Trophoblast cell (in vitro differentiated cells and primary cell): ENCODE data around the gene AGAP1.

ENCODE experiments used
- DNase-seq, 2 donors: peaks; one replicate each; pipeline ENCODE4 v3.0.0-alpha.2; 2016
- H2AFZ ChIP-seq: 2 replicates; pipeline ENCODE4 v1.6.1; 2013; ENCODE audit warnings: low read length, moderate library complexity, mild to moderate bottlenecking; ENCODE audit not compliant: insufficient read depth, poor library complexity
- H2AK5ac ChIP-seq: 2 replicates; pipeline ENCODE4 v1.6.1; 2013; ENCODE audit warnings: mild to moderate bottlenecking, low read length
- H2BK120ac ChIP-seq: 2 replicates; pipeline ENCODE4 v1.6.1; 2013; ENCODE audit warnings: low read length, mild to moderate bottlenecking, moderate library complexity; ENCODE audit not compliant: insufficient read depth, poor library complexity
- H2BK12ac ChIP-seq: 2 replicates; pipeline ENCODE4 v1.6.1; 2013; ENCODE audit warnings: mild to moderate bottlenecking, low read length, moderate library complexity
- H2BK5ac ChIP-seq: 2 replicates; pipeline ENCODE4 v1.6.1; 2013; ENCODE audit warnings: low read length, low read depth, moderate library complexity, mild to moderate bottlenecking; ENCODE audit not compliant: poor library complexity
- H3K14ac ChIP-seq: 2 replicates; pipeline ENCODE4 v1.6.1; 2013; ENCODE audit warnings: mild to moderate bottlenecking, low read length
- H3K18ac ChIP-seq: 2 replicates; pipeline ENCODE4 v1.6.1; 2013; ENCODE audit warnings: mild to moderate bottlenecking, low read length
- H3K23ac ChIP-seq: 2 replicates; pipeline ENCODE4 v1.6.1; 2013; ENCODE audit warnings: low read length
- H3K27ac ChIP-seq: 2 replicates; pipeline ENCODE4 v1.5.1; 2013; ENCODE audit warnings: low read depth, mild to moderate bottlenecking, inconsistent platforms, low read length, moderate library complexity
- H3K27me3 ChIP-seq: 2 replicates; pipeline ENCODE4 v1.6.1; 2013; ENCODE audit warnings: inconsistent platforms, mild to moderate bottlenecking, low read length, moderate library complexity; ENCODE audit not compliant: insufficient read depth
- H3K36me3 ChIP-seq, 2 experiments: 1 replicate in 1 of 2; 2 replicates in 1 of 2; pipeline ENCODE4 v1.6.1; 2013; ENCODE audit warnings: low read length in 2 of 2, mild to moderate bottlenecking in 2 of 2, moderate library complexity in 1 of 2; ENCODE audit not compliant: insufficient read depth in 2 of 2, control insufficient read depth in 1 of 2
- H3K4ac ChIP-seq: 2 replicates; pipeline ENCODE4 v1.6.1; 2013; ENCODE audit warnings: low read depth, mild to moderate bottlenecking, low read length, moderate library complexity
- H3K4me1 ChIP-seq, 2 experiments: 1 replicate in 1 of 2; 2 replicates in 1 of 2; pipeline ENCODE4 v1.6.1; 2013; ENCODE audit warnings: low read length in 2 of 2, mild to moderate bottlenecking in 2 of 2, moderate library complexity in 1 of 2; ENCODE audit not compliant: insufficient read depth in 2 of 2, control insufficient read depth in 1 of 2
- H3K4me2 ChIP-seq: 2 replicates; pipeline ENCODE4 v1.6.1; 2013; ENCODE audit warnings: inconsistent platforms, mild to moderate bottlenecking, low read length, moderate library complexity
- H3K4me3 ChIP-seq: 2 replicates; pipeline ENCODE4 v1.5.1; 2013; ENCODE audit warnings: mild to moderate bottlenecking, low read depth, low read length, inconsistent platforms
- H3K79me1 ChIP-seq: one replicate; pipeline ENCODE4 v1.6.1; 2013; ENCODE audit warnings: low read length
- H3K79me2 ChIP-seq: 2 replicates; pipeline ENCODE4 v1.6.1; 2013; ENCODE audit warnings: low read length, mild to moderate bottlenecking; ENCODE audit not compliant: control insufficient read depth, insufficient read depth, poor library complexity
- H3K9ac ChIP-seq: 2 replicates; pipeline ENCODE4 v1.6.1; 2013; ENCODE audit warnings: mild to moderate bottlenecking, low read length
- H3K9me3 ChIP-seq: 2 replicates; pipeline ENCODE4 v1.6.1; 2013; ENCODE audit warnings: low read depth, mild to moderate bottlenecking, control low read depth, inconsistent platforms, low read length; ENCODE audit not compliant: insufficient read depth
- H4K12ac ChIP-seq: 2 replicates; pipeline ENCODE4 v1.6.1; 2013; ENCODE audit warnings: low read depth, mild to moderate bottlenecking, low read length, moderate library complexity
- H4K8ac ChIP-seq: 2 replicates; pipeline ENCODE4 v1.6.1; 2013; ENCODE audit warnings: low read depth, mild to moderate bottlenecking, low read length, moderate library complexity
- H4K91ac ChIP-seq: one replicate; pipeline ENCODE4 v1.6.1; 2013; ENCODE audit warnings: low read depth, mild to moderate bottlenecking, low read length, moderate library complexity
- WGBS: extraction: QIAGEN DNeasy Blood & Tissue Kit; methylation state at CpG from one replicate; pipeline ENCODE4 v1.1.7; 2013; ENCODE audit warnings: missing lambda C conversion rate; ENCODE audit not compliant: insufficient read length, insufficient coverage; ENCODE audit errors: extremely low coverage; 5-methylcytosine and 5-hydroxymethylcytosine counted together

The AGAP1 gene

DNA sequence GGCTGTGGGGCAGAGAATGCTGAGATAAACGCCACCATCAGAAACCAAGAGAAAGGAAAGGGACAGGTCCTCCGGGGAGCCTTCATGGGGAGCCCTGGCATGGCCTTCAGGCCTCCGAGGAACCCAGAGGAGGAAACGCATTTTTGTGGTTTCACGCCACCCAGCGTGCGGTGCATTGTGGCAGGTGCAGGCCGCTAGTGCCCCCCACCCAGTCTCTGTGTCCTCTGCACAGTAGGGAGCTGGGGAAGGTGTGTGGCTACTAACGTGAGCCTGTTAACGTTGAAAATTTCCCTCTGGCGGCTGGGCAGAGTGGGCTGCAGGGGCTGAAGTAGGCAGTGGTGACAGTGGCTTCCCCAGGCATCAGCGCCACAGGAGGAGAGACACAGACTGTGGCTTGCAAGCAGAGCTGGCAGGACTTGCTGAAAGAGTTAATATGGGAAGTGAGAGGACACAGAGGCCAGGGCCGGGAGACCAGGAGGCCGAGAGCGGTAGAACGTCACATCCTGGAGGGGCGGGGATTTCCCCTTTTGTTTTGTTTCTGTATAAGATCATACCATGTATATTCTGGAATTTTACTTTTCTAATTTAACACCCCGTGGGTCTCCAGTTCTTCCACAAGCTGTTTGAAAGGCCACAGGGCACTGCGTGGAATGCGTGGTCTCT lies 507.5 kb downstream of the AGAP1 start:
- no peak overlapping the region for H2AFZ ChIP-seq
- peaks cover 3% of the 10 kb centered on the region for H3K9me3 ChIP-seq
- H4K91ac ChIP-seq = no peak overlapping the region
- no peak overlapping the region for H4K12ac ChIP-seq
- H3K36me3 ChIP-seq = no peaks in the 10 kb centered on the region
- no peak for DNase-seq
- no CpG with 5 or more reads among the region's 20 CpGs for WGBS
- H3K4me3 ChIP-seq = no peak overlapping the region
- H2AK5ac ChIP-seq = no peak overlapping the region
- H3K27ac ChIP-seq = no peak overlapping the region
- H3K23ac ChIP-seq = no peak overlapping the region
- H2BK120ac ChIP-seq = no peak overlapping the region
- H3K4me2 ChIP-seq = no peak overlapping the region
- no peaks in the 10 kb centered on the region for H3K27me3 ChIP-seq
- no peak overlapping the region for H2BK5ac ChIP-seq
- H3K18ac ChIP-seq = no peak overlapping the region
- no peaks in the 10 kb centered on the region for H3K79me1 ChIP-seq
- H3K4me1 ChIP-seq = no peaks in the 10 kb centered on the region
- H3K14ac ChIP-seq = no peak overlapping the region
- no peaks in the 10 kb centered on the region for H3K79me2 ChIP-seq
- no peak overlapping the region for H2BK12ac ChIP-seq
- no peak overlapping the region for H4K8ac ChIP-seq
- H3K4ac ChIP-seq = no peak overlapping the region
- no peak overlapping the region for H3K9ac ChIP-seq

GRCh38 chr2:236001854-236002253 lies 508.0 kb downstream of the AGAP1 start:
- Histone ChIP-seq H2BK120ac (no peak overlapping the region), H3K9me3 (peaks cover 3% of the 10 kb centered on the region), H4K8ac (no peak overlapping the region), H3K4ac (no peak overlapping the region), H3K4me1 (no peaks in the 10 kb centered on the region), H3K4me2 (no peak overlapping the region), H3K23ac (no peak overlapping the region), H2AK5ac (no peak overlapping the region), H3K18ac (no peak overlapping the region), H3K79me1 (no peaks in the 10 kb centered on the region), H2BK12ac (no peak overlapping the region), H3K27ac (no peak overlapping the region), H3K9ac (no peak overlapping the region), H2BK5ac (no peak overlapping the region), H3K27me3 (no peaks in the 10 kb centered on the region), H3K79me2 (no peaks in the 10 kb centered on the region), H4K91ac (no peak overlapping the region), H3K14ac (no peak overlapping the region), H3K4me3 (no peak overlapping the region), H4K12ac (no peak overlapping the region), H2AFZ (no peak overlapping the region), H3K36me3 (no peaks in the 10 kb centered on the region)
- no peak for DNase-seq
- WGBS = no CpG with 5 or more reads among the region's 8 CpGs

DNA sequence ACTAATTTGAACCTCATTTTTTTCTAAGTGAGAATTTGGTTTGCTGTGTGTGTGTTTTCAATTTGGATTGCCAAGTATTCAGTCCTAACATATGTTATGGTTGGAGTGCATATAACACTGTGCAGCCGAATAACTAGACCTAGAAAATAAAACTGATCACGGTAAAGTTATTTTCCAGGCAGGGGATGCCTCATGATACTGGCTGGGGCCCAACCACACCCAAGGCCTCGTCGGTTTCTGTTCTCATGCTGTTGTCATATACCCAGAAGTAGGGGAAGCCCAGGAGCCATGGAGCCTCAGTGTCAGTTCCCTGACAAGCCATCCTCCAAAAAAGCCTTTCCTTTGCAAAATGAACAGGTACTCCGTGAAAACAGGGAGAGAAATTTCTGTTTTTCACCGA lies 514.2 kb downstream of the AGAP1 start:
- no peak overlapping the region for H3K23ac ChIP-seq
- no peak overlapping the region for H3K4me3 ChIP-seq
- H4K91ac ChIP-seq = no peak overlapping the region
- H4K12ac ChIP-seq = no peak overlapping the region
- H3K18ac ChIP-seq = no peak overlapping the region
- no peak overlapping the region for H3K4ac ChIP-seq
- no peak overlapping the region for H4K8ac ChIP-seq
- H3K4me2 ChIP-seq = no peak overlapping the region
- H3K14ac ChIP-seq = no peak overlapping the region
- no peaks in the 10 kb centered on the region for H3K27me3 ChIP-seq
- H2BK12ac ChIP-seq = no peak overlapping the region
- H2AFZ ChIP-seq = no peak overlapping the region
- H3K4me1 ChIP-seq = no peaks in the 10 kb centered on the region
- no peaks in the 10 kb centered on the region for H3K9me3 ChIP-seq
- no peaks in the 10 kb centered on the region for H3K79me2 ChIP-seq
- H3K36me3 ChIP-seq = no peaks in the 10 kb centered on the region
- no peaks in the 10 kb centered on the region for H3K79me1 ChIP-seq
- H2BK120ac ChIP-seq = no peak overlapping the region
- H2BK5ac ChIP-seq = no peak overlapping the region
- no peak for DNase-seq
- no peak overlapping the region for H3K9ac ChIP-seq
- no peak overlapping the region for H3K27ac ChIP-seq
- no peak overlapping the region for H2AK5ac ChIP-seq
- no CpG with 5 or more reads among the region's 6 CpGs for WGBS

DNA sequence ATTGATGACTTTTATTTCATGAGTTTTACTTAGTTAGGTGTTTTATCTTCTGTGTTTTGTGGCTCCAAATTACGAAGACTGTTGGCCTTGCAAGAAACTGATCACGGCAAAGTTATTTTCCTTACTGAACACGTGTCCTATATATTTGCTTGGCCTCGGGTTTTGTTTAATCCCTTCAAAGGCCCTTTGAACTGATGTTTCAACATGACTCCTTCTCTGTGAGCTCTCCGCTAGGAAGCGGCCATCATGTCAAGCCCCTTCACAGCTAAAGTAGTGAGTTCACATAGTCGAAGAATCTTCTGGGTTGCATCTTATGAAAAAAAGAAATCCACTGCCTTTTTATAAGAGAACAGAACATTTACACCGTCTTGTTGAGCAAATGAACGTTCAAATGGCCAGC lies 515.0 kb downstream of the AGAP1 start:
- H3K79me2 ChIP-seq = no peaks in the 10 kb centered on the region

More for the DNA sequence above, 515.0 kb downstream of the AGAP1 start:
- Histone ChIP-seq H3K36me3 (no peaks in the 10 kb centered on the region), H3K79me1 (no peaks in the 10 kb centered on the region), H2AK5ac (no peak overlapping the region), H3K14ac (no peak overlapping the region), H3K4ac (no peak overlapping the region), H3K23ac (no peak overlapping the region), H3K27me3 (no peaks in the 10 kb centered on the region), H2BK120ac (no peak overlapping the region), H3K4me1 (no peaks in the 10 kb centered on the region), H3K9me3 (no peaks in the 10 kb centered on the region), H4K8ac (no peak overlapping the region), H2BK12ac (no peak overlapping the region), H3K9ac (no peak overlapping the region), H2AFZ (no peak overlapping the region), H3K4me2 (no peak overlapping the region), H4K12ac (no peak overlapping the region), H3K18ac (no peak overlapping the region), H3K27ac (no peak overlapping the region), H2BK5ac (no peak overlapping the region), H4K91ac (no peak overlapping the region), H3K4me3 (no peak overlapping the region)
- no peak for DNase-seq
- no CpG with 5 or more reads among the region's 9 CpGs for WGBS
